ENCODE measurements around the gene RAB39A.

RAB39A gene

GRCh38 chr11:107961480-107961879 lies 33.2 kb downstream of the RAB39A start:
- DNase-seq = no peak

DNA sequence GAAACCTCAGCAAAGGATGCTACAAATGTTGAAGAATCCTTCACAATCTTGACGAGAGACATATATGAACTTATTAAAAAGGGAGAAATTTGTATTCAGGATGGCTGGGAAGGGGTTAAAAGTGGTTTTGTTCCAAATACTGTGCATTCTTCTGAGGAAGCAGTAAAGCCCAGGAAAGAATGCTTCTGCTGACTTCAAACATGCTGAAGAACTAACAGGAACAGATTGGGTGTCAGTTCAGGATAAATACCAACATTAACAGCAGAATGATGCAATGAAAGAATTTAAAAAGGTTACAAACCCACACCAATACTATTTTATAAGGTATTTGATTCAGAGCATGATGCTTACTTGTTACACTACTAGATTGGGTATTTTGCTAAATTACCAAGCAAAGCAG lies 33.9 kb downstream of the RAB39A start:
- no peak for DNase-seq

DNA sequence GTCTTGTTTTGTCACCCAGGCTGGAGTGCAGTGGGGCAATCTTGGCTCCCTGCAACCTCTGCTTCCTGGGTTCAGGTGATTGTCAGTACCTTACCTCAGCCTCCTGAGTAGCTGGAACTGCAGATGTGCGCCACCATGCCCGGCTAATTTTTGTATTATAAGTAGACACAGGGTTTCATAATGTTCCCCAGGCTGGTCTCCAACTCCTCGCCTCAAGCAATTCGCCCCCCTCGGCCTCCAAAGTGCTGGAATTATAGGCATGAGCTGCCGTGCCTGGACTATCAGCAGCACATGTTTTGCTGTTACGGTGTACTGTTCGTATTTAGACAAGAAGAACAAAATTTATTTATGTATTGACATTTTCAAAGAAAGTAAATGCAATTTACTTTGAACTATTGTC lies 34.8 kb downstream of the RAB39A start:
- DNase-seq = no peak

DNA sequence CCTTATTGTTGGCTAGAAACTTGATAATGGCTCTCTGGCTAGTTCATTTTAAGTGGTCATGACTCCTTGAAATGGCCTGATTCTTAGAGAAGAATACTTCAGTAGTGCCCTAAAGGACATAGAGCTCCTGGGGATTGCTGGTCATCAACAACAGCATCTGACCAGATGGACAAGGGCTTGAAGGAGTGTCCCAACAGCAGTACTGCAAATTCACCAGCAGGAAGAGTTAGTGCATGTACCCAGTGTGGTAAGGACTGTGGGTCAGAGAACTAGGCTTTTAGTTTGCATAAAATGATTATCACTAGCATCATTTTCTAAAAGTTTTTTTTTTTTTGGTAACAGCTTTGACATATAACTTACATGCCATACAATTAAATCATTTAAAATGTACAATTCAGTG lies 41.0 kb downstream of the RAB39A start:
- DNase-seq = no peak

DNA sequence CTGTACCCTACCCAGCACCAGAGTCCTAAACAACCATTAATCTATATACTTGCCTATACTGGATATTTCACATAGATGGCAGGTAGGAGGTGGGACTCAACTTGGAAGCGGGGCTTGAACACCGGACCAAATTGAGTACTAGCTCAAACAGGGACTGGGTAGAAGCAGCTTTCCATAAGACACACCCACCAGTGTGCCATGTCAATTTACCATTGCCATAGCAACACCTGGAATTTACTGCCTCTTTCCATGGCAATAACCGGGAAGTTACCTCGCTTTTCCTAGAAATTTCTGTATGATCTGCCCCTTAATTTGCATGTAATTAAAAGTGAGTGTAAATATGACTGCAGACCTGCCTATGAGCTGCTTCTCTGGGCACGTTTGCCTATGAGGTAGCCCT lies 41.8 kb downstream of the RAB39A start:
- no peak for DNase-seq

DNA sequence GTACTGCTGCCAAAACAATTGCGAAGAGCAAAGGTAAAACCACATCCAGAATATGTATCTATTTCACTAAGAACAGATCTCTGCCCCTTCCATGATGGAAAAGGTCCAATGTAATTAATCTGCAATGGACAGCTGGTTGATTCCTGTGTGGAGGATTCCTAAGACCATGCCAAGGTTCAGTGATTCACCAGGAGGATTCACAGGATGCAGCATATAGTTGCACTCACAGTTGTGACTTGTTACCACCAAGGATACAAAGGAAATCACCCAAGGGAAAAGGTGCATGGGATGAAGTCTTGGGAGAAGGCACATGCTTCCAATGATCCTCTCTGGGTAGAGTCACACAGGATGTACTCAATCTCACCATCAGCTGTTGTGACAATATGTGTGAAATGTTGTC lies 45.4 kb downstream of the RAB39A start:
- no peak for DNase-seq

GRCh38 chr11:107988397-107989158 lies 60.3 kb downstream of the RAB39A start:
- DNase-seq = no peak

DNA sequence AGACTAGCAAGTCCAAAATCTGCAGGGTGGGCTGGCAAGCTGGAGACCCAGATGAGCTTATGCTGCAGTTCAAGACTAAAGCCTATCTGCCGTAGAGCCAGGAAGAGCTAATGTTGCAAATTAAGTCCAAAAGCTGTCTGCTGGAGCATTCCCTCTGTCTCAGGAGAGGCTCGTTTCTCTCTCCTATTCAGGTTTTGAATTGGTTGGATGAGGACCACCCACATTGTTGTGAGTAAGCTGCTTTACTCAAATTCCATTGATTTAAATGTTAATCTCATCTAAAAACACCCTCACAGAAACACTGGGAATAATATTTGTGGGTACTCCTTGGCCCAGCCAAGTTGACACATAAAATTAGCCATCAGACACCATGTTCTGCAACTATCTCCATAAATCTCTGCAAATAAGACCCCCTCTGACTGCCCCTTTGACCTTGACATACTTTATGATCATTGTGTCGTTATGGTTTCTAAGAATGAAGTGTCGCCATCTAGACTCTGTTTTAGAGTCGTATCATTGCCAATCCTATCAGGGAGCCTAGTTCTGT lies 63.7 kb downstream of the RAB39A start:
- DNase-seq = no peak

- no peak for DNase-seq
These were observed 67.9 kb downstream of the RAB39A start for GRCh38 chr11:107996006-107996776.

DNA sequence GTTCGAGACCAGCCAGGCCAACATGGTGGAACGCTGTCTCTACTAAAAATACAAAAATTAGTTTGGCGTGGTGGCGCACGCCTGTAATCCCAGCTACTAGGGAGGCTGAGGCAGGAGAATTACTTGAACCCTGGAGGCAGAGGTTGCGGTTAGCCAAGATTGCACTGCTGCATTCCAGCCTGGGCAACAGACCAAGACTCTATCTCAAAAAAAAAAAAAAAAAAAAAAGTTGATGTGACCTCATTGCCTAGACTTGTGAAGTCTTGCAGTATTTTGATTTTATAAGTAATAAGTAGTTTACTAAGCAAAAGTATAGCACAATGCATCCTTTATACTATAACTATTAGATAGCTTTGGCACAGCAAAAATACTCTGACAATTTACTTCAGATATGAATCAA lies 70.5 kb downstream of the RAB39A start:
- no peak for DNase-seq

GRCh38 chr11:107999759-108000455 lies 71.7 kb downstream of the RAB39A start:
- DNase-seq = no peak

GRCh38 chr11:108002476-108002875 lies 74.2 kb downstream of the RAB39A start:
- DNase-seq = no peak

- no peak for DNase-seq
These were observed 75.4 kb downstream of the RAB39A start for GRCh38 chr11:108003623-108004022.

GRCh38 chr11:108007819-108008218 lies 79.6 kb downstream of the RAB39A start:
- no peak for DNase-seq

DNA sequence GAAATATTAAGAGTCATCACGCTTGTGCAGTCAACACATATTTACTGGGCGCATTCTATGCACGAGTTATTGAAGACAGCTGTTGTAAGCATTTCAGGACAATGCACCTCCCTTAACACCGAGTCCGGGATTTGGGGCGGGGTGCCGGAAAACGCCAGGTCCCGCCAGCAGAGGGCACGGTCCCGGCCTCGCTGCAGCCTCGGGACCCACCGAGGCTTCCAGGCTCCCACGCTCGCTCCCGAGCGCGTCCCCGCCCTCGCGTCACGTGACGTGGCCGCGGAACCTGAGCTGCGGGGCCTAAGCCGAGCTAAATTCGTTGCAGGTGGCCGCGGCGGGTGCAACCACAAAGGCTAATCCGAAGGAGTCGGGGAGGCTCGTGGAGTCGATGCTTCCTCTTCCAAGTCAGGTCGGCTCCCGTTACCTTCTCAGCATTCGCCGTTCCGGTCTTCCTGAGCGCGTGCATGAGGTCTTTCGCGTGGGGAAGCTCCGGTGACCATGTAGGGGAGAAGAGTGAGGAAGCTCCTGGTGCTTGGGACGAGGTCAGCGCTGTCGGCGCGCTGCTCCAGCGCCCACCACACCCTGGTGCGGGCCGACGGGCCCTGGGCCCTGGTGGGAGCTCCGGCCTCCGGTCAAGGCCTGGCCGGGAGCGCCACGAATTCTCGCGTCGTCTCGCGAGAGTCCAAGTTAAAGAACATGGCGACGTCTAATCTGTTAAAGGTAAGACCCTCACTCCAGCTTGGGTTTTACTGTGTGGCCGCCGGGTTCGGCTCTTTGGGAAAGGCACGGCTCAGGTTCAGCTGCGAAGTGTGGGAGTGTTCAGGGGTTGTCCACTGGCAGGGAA lies 80.6 kb downstream of the RAB39A start, which contains the start of gene CUL5:
CUL5 (plus strand) TSS at position 243 of the 841 bp plus-strand sequence; CDS start at position 694, 451 bp downstream.
- DNase-seq = peak; percentile 54 to 97 (median 81)

GRCh38 chr11:108009497-108010370 lies 81.5 kb downstream of the RAB39A start:
- peak in 9 of 51 donors; percentile 17 to 66 (median 50) for DNase-seq

DNA sequence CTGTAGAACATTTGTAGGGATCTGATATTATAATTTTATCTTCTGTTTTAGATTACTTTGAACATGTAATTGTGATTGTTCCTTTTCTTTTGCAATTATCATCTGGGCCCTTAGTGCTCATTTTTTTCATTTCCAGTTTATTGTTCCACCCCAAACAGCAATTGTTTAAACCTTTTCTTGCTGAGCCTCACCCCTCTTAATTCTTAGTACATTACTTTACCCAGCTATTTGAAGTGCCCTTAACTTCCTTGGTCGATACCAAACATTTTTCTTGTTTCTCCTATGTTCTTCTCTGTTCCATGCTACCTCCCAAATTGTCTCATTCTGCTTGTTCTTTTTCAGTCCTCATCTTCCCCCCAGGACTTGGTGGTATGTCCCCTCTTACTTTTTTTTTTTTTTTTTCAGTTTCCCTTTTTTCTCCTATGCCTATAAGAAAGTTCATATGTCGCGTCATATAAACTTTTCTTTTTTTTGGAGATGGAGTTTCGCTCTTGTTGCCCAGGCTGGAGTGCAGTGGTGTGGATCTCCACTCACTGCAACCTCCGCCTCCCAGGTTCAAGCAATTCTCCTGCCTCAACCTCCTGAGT lies 84.0 kb downstream of the RAB39A start:
- DNase-seq = no peak
